HCT116 (cell line): Measurements from ENCODE around the gene NOS1.
A peak's percentile ranks its signal among the peaks of the same experiment; 100 is the strongest.

Experiments used
- ATF3 ChIP-seq: IDR thresholded peaks from 2 replicates; pipeline ENCODE4 v1.6.1; 2012
- CEBPB ChIP-seq: IDR thresholded peaks from 2 replicates; pipeline ENCODE4 v1.6.1; 2012; ENCODE audit warnings: low read depth
- ELF1 ChIP-seq: IDR thresholded peaks from 2 replicates; pipeline ENCODE4 v1.6.1; 2012; ENCODE audit warnings: low read depth, borderline replicate concordance
- SP1 ChIP-seq: IDR thresholded peaks from 2 replicates; pipeline ENCODE4 v1.6.1; 2012; ENCODE audit warnings: low read depth
- YY1 ChIP-seq: IDR thresholded peaks from 2 replicates; pipeline ENCODE4 v1.6.1; 2011; ENCODE audit warnings: low read length, low read depth, moderate library complexity, mild to moderate bottlenecking; ENCODE audit not compliant: insufficient replicate concordance; ENCODE audit errors: extremely low read depth
- ZBTB33 ChIP-seq: IDR thresholded peaks from 2 replicates; pipeline ENCODE4 v1.6.1; 2011; ENCODE audit warnings: mild to moderate bottlenecking, low read length, moderate library complexity; ENCODE audit not compliant: insufficient replicate concordance; ENCODE audit errors: extremely low read depth
- ZNF274 ChIP-seq: fragments of 200-500 bp; sonication (Bioruptor generic); IDR thresholded peaks from 2 replicates; pipeline ENCODE4 v1.6.1; 2014; ENCODE audit warnings: mild to moderate bottlenecking, low read depth, low read length, inconsistent platforms
- TF ChIP-seq, protein P1 (sequence below), 3 experiments: fragments of 200-600 bp in 1 of 3; sonication (generic) in 1 of 3; IDR thresholded peaks in 2 of 3; conservative IDR thresholded peaks in 1 of 3; 2 replicates each; pipeline ENCODE4 v1.5.1; 2012 to 2017; ENCODE audit warnings: low read depth in 2 of 3, low read length in 2 of 3, antibody characterized with exemption in 1 of 3, borderline replicate concordance in 1 of 3, control low read depth in 1 of 3, mild to moderate bottlenecking in 1 of 3, mixed read lengths in 1 of 3, mixed run types in 1 of 3, moderate library complexity in 1 of 3; ENCODE audit not compliant: insufficient read depth in 1 of 3

- TF ChIP-seq YY1 (no peak), ELF1 (no peak), ATF3 (no peak), CEBPB (no peak), ZBTB33 (no peak), SP1 (no peak), ZNF274 (no peak)
- TF ChIP-seq, protein P1, sequence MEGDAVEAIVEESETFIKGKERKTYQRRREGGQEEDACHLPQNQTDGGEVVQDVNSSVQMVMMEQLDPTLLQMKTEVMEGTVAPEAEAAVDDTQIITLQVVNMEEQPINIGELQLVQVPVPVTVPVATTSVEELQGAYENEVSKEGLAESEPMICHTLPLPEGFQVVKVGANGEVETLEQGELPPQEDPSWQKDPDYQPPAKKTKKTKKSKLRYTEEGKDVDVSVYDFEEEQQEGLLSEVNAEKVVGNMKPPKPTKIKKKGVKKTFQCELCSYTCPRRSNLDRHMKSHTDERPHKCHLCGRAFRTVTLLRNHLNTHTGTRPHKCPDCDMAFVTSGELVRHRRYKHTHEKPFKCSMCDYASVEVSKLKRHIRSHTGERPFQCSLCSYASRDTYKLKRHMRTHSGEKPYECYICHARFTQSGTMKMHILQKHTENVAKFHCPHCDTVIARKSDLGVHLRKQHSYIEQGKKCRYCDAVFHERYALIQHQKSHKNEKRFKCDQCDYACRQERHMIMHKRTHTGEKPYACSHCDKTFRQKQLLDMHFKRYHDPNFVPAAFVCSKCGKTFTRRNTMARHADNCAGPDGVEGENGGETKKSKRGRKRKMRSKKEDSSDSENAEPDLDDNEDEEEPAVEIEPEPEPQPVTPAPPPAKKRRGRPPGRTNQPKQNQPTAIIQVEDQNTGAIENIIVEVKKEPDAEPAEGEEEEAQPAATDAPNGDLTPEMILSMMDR (IDR thresholded peaks at IDR 0.05 in 2 of 3, conservative IDR thresholded peaks at IDR 0.05 in 1 of 3; ENCODE audit: borderline replicate concordance in 1 of 3, insufficient read depth in 1 of 3, low read depth in 2 of 3, low read length in 2 of 3): peak; percentile 30 to 38 (median 38); a peak in 5 of 6 replicates
These were observed 29.7 kb downstream of the NOS1 start for GRCh38 chr12:117331691-117332090.
